HG03064 (cell line): Measurements from ENCODE around the gene TRAK1.

ENCODE experiments used
- ATAC-seq: cut with Tn5 transposase; IDR thresholded peaks from one replicate; pipeline ENCODE4 v1.9.1; 2021; ENCODE audit warnings: low read depth; ENCODE audit not compliant: unreplicated experiment

TRAK1 gene

DNA sequence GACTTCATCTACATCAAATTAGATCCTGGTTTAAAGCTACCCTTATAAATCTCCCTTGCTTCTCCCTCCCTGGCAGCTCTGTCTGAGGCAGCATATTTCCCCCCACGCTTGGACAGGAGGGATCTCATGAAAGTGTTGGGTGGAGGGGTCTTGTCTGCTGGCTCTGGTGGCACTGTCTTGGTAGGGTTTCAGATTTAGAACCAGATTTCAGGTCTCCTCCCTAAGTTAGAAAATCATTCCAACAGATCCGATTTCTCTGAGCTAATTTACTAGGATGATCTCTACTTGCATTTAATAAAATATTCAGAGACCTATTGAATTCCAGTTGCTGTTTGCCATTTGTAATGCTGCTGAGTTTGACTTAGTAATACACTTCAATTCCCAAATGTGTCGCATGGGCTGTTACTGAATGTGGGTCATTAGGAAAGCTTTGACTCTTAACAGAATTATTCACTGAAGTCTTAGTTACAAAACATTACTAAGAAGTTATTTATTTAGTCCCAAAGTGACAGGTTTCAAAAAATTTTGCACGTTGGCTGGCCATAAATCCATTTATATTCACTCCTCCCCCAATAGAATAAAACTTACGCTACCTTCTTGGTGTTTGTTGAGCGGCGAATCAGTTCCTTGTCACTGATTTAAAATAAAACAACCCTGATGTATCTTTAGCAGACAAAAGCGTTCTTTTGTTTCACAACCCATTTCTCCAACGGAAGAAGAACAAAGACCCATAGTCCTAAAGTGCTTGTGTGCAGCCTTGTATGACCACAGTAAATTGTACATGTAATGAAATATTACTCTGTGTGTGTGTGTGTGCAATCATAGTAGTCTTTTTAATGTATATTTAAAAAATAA, 84.5 kb downstream of the TRAK1 start:
- no peak for ATAC-seq

DNA sequence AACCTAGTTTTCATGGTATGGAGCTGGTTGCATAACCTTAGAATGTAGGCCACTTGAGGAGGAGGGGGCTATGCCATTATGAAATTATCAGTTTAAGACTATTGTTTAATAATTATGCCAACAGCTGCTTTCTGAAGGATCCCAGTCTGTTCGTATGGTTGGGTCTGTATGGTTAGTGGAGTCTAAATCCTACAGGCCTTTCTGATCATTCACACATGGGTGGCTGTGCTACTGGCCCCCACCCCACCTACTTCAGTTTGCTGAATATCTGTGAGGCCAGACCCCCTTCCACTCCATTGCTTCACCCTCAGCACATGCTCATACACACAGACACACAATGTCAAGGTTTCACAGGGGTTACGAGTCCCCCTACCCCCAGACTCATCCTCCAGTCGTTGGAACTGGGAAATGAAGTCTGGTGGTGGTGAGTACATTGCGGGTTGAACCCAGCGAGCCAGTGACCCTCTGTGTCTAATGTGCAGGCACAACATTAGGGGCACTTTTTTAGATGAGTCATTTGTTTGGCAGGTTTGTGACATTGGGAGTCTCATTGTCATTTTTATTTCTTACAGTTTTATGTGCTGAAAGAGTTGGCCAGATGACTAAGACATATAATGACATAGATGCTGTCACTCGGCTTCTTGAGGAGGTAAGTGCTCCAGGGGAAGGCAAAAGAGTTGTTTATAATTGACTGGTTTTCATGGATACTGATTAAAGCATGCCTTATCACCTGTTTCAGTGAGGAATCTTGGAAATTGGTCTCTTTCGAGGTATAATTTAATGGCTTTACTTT, 85.3 kb downstream of the TRAK1 start:
- no peak for ATAC-seq

GRCh38 chr3:42177068-42177800, 86.1 kb downstream of the TRAK1 start:
- no peak for ATAC-seq

DNA sequence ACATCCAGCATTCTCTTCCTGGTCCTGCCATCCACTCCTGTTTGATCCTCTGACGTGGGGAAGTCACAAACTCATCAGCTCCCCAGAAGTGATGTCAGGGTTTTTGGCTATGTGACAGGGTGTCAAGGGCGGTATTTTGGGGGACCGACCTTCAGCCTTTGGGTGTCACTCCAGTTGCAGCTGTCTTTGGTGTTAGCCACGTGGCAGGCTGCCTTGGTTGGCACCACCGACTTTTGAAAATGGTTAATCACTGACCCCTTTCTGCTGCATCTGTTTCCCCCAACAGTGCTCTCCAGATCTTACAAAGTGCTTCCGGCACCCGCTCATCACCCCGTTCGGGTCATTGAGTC, 86.6 kb downstream of the TRAK1 start:
- no peak for ATAC-seq

GRCh38 chr3:42179110-42179725, 88.1 kb downstream of the TRAK1 start:
- no peak for ATAC-seq

DNA sequence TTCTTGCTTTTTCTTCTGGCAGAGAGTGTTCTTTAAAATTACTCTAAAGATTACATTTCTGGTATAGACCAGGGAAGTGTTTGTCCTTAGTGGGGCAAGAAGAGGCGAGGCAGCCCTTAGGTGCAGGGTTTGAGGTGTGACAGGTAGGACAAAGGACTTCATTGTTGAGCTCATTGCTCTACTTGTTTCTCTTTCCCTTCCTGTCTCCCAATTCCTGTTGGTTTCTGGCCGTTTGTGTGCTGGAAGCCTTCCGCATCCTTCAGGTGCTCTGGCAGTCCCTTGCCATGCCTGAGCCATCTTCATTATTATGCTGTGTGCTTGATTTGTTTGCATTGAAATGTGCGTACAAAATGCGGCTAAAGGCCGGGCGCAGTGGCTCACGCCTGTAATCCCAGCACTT, 89.7 kb downstream of the TRAK1 start:
- no peak for ATAC-seq

GRCh38 chr3:42182555-42182954, 91.4 kb downstream of the TRAK1 start:
- no peak for ATAC-seq

- no peak for ATAC-seq
These were observed 93.0 kb downstream of the TRAK1 start for GRCh38 chr3:42183991-42184632.

DNA sequence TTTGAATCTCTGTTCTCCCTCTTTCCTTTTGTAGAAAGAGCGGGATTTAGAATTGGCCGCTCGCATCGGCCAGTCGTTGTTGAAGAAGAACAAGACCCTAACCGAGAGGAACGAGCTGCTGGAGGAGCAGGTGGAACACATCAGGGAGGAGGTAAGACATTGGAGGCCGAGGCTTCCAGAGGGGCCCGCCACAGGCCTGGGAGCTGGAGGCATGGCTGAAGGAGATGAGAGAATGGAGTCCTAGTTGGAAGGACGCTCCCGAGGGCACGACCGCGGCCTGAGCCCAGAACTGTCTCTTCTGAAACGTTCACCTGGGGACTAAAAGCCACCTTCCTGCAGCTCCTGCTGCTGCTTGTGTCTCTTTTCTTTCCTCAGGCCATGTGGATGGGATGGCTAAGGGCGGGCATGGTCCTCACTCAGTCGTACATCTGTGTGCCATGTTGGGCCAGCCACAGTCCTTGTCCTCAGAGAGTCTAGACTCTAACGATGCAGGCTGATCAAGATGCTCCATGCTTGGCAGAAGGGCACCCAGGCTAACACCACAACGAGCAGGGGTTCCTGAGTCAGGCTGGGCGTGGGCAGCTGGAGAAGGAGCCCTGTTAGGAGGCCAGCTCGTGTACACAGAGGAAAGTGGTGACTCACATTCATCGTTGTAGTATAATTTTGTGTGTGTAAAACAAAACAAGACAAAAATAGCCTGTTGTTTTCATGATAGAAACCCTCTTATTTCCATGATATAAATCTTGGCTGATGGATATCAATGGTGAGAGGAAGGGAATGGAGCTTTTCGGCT, 93.7 kb downstream of the TRAK1 start:
- no peak for ATAC-seq

- no peak for ATAC-seq
These were observed 96.8 kb downstream of the TRAK1 start for GRCh38 chr3:42187936-42188335.

DNA sequence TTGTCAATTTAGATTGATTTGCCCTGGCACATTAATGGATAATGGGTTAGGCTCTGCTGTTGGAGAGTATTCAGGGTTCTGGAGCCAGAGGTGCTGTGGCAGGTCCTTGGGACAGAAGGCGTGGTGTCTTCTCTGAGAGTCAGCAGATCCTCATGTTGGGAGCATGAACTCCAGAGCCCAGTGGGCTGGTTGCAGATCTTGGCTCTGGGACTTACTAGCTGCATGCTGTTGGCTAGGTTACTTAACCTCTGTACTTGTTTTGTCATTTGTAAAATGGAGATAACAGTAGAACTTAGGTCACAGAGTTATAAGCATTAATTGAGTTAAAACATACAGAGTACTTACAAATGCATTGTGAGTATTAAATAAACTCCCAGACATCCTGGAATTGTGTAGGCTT, 97.2 kb downstream of the TRAK1 start:
- no peak for ATAC-seq

DNA sequence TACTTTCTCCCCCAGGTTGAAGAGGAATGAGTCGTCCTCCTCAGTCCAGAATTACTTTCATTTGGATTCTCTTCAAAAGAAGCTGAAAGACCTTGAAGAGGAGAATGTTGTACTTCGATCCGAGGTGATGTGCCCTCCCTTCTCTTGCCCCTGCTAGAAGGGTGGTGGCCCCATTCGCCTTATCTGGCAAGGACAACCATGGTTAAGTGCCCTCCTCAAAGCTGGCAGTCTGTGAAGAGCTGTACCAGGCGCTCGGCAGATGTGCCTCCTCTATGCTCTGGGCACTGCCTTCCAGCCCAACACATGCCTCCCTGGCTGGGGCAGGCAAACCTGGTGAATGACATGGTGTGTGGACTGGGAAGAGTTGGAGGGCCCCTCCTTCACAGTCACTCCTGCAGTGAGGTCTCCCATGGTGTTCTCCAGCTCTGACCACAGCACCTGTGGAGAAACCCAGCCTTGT, 97.9 kb downstream of the TRAK1 start:
- no peak for ATAC-seq

GRCh38 chr3:42189736-42190135, 98.6 kb downstream of the TRAK1 start:
- ATAC-seq, result no peak

- no peak for ATAC-seq
These were observed 99.7 kb downstream of the TRAK1 start for GRCh38 chr3:42190701-42191442.

- no peak for ATAC-seq
These were observed 100.2 kb downstream of the TRAK1 start for GRCh38 chr3:42191443-42191747.

DNA sequence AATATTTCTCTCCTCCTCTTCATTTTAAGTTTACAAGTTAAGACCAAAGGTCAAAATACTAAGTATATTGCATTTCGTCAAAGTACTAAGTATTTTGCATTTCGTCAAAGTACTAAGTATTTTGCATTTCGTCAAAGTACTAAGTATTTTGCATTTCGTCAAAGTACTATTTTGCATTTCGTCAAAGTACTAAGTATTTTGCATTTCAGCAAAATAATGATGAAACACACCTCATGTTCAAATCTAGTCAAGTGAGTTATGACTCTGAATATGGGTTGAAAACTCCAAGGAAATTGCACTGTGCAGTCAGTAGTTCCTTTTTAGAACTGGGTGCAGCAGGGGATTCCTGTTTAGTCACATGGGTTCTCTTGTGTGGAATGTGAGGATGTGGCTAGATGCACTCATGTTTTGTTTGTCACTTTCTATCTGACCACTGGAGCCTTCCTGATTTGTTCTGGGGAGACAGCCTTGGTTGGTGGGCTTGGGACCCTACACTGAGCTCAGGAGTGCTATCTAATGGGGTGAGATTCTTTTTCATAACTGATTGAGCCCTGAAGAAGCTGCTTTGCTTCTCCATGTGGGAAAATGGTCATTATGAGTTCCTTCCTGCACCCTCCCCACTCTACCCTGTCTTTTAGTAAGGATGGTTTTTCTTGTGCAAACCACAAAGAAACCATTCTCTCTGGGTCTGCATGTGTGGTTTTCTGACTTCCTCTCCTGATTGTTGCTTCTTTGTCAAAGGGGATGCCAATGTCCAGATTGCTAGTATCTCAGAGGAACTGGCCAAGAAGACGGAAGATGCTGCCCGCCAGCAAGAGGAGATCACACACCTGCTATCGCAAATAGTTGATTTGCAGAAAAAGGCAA, 101.4 kb downstream of the TRAK1 start:
- no peak for ATAC-seq

GRCh38 chr3:42194943-42195510, 103.9 kb downstream of the TRAK1 start:
- no peak for ATAC-seq

- ATAC-seq, result peak; percentile 57
These were observed 104.7 kb downstream of the TRAK1 start for GRCh38 chr3:42195879-42196330.
